Lower leg skin (tissue), 4 donors: ENCODE results near the gene CTSZ. TPM values are rescaled to one million over a fixed set of nuclear protein-coding genes. Genes with fewer than 3 reads are reported as not detected.
A peak's percentile ranks its signal among the peaks of the same experiment; 100 is the strongest.
"Not testable (repeated sequence)": the region's sequence is repeated elsewhere in the genome, so short reads cannot be mapped to it uniquely, and the experiment has no call there.

Source experiments
- DNase-seq, 2 donors: peaks; one replicate each; pipeline ENCODE4 v3.0.0-alpha.2; 2019; ENCODE audit warnings: low spot score in 2 of 2
- H3K4me3 ChIP-seq: fragments of 200-600 bp; sonication (generic); 2 replicates; pipeline ENCODE4 v1.5.1; 2017; ENCODE audit warnings: mild to moderate bottlenecking, low read depth; ENCODE audit not compliant: poor library complexity, severe bottlenecking
- POLR2A ChIP-seq, 2 donors: fragments of 450-650 bp; IDR thresholded peaks; one replicate each; pipeline ENCODE4 v1.6.1; 2016 to 2017; ENCODE audit warnings: antibody characterized with exemption in 2 of 2, mild to moderate bottlenecking in 1 of 2, moderate library complexity in 1 of 2
- WGBS, 2 donors: methylation state at CpG; one replicate each; pipeline ENCODE4 v1.1.5; 2018; 5-methylcytosine and 5-hydroxymethylcytosine counted together
- intact Hi-C: fragments of 100-400 bp; cut with DNase I; formaldehyde crosslinking; loops from one replicate; pipeline ENCODE4 v1.15.0; 2023; ENCODE audit warnings: low total_unique reads
- total RNA-seq, 4 donors: library from RNA; depleted of rRNA; stranded (reverse); fragments of >200 nt; gene quantifications; one replicate each; pipeline ENCODE4 v1.1.0, GENCODE V29; 2016
- TF ChIP-seq, protein P1 (sequence below), 3 donors: fragments of 450-650 bp; IDR thresholded peaks; one replicate each; pipeline ENCODE4 v1.5.1; 2016; ENCODE audit warnings: antibody characterized with exemption in 3 of 3, mild to moderate bottlenecking in 3 of 3, moderate library complexity in 2 of 3

Gene CTSZ
- total RNA-seq, 4 donors from 2014 or later: 30.1 to 64.1 (median 40.0) TPM

DNA sequence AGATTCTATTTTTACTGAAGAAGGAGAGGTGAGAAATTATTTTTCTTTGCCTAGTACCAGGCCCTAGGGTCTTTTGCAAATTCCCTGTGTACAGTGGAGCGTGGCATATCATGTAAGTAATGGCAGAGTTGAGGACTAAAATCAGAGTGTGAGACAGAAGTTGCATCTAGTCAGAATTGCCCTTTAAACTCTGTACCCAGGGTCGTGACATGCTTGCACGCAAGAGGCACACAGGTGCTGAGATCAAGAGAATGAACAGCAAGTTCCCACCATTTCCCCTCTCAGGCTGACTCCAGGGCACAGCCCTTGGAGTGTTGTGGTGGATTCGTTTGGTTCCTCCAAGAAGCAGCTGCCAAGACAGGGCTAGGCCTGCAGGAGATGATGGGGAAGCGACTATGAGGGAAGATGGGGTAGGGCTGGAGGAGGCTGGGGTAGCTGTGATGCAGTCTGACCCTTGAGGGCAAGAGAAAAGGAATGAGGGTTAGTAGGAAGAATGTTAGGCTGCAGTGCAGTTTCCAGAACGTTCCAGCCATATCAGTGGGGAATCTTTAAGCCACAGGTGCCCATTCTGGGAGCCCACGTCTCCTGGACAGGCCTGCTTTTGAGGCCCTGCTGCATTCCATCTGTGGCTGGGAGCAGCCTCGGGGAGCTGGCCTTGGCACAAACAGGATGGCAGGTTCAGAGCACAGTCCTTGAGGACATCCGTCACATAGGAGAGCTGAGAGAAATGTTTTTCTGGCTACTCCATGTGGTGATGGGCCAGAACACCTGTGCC, 19.1 kb downstream of the CTSZ start:
- 78 to 82% methylated on average over 8 to 9 of the region's 9 CpGs for WGBS, 2 donors
- intact Hi-C loops: no loop called here
- DNase-seq: peak in 1 of 2 donors; percentile 32
- H3K4me3 ChIP-seq: no peak overlapping the region
- TF ChIP-seq POLR2A (IDR thresholded peaks at IDR 0.05): no peak

DNA sequence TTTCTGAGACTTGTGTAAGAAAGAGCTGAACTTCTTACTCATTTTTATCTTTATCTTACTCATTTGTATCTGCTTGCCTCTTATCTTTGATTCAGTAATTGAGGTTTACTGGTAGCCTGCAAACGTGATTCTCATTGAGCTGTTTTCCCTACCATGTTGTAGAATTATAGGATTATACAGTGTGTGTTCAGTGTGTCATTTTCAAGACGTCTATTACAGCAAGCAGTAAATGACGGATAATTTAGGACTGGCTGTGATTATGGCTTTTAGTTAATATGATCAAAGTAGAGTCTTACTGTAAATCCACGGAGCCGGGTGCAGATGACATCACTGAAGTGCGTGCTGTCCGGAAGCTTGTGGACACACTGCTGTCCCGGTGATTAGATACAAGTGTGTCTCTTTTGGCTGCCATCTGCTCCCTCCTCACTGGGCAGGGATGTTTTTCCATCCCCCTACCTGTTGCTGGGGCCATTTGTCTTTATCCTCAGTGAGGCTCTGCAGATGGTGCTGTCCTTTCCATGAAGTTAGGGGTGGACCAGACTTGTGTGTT, 20.0 kb downstream of the CTSZ start:
- 87% methylated on average over 8 of the region's 8 CpGs for WGBS, 2 donors
- DNase-seq: peak in 1 of 2 donors; percentile 36
- intact Hi-C loops: no loop called here

DNA sequence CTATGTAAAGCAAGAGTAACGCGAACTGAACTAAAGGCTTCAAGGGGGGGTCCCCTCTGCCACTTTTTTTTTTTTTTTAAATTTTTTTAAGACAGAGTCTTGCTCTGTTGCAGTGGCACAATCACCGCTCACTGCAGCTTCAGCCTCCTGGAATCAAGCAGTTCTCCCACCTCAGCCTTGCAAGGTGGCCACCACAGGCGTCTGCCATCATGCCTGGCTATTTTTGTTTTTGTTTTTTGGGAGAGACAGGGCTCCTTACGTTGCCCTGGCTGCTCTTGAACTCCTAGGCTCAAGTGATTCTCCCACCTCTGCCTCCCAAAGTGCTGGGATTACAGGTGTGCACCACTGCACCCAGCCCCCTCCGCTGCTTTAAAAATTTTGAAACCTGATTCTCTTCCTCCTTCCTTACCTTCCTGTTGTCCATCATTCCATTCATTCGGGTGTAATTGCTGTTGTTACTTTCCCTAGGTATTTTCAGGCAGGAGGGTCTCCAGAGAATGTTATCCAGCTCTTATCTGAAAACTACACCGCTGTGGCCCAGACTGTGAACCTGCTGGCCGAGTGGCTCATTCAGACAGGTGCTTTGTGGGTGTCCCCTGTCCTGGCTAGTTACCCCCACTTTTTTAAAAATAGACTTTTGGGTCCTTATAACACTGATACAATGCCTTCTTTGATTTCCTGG, 20.6 kb downstream of the CTSZ start:
- WGBS, 2 donors: 78 to 82% methylated on average over 9 of the region's 9 CpGs
- intact Hi-C loops: no loop called here
- TF ChIP-seq, protein P1, sequence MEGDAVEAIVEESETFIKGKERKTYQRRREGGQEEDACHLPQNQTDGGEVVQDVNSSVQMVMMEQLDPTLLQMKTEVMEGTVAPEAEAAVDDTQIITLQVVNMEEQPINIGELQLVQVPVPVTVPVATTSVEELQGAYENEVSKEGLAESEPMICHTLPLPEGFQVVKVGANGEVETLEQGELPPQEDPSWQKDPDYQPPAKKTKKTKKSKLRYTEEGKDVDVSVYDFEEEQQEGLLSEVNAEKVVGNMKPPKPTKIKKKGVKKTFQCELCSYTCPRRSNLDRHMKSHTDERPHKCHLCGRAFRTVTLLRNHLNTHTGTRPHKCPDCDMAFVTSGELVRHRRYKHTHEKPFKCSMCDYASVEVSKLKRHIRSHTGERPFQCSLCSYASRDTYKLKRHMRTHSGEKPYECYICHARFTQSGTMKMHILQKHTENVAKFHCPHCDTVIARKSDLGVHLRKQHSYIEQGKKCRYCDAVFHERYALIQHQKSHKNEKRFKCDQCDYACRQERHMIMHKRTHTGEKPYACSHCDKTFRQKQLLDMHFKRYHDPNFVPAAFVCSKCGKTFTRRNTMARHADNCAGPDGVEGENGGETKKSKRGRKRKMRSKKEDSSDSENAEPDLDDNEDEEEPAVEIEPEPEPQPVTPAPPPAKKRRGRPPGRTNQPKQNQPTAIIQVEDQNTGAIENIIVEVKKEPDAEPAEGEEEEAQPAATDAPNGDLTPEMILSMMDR (IDR thresholded peaks at IDR 0.05): no peak
- TF ChIP-seq POLR2A (IDR thresholded peaks at IDR 0.05): no peak
- DNase-seq: peak in 1 of 2 donors; percentile 71
- H3K4me3 ChIP-seq: no peak overlapping the region

More for the DNA sequence above, 20.0 kb downstream of the CTSZ start:
- TF ChIP-seq, protein P1 (IDR thresholded peaks at IDR 0.05): no peak
- TF ChIP-seq POLR2A (IDR thresholded peaks at IDR 0.05): no peak
- H3K4me3 ChIP-seq: no peak overlapping the region

DNA sequence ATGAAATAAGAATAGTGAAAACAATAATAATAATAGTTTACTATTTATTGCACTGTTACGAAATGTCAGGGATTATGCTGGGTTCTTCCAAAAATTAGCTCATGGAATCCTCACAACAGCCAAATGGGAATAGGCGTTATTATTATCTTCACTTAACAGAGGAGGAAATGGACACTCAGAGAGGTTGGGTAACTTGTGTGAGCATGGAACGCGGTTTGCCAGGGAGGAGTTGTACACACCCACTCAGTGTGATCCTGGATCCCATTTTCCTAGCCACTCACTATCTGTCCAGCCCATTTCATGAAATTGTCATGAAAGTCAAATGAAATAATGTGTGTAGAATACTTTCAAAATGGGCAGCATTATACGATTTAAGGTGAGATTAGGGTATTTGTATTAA, 21.4 kb downstream of the CTSZ start:
- 56 to 67% methylated on average over 5 of the region's 5 CpGs for WGBS, 2 donors

DNA sequence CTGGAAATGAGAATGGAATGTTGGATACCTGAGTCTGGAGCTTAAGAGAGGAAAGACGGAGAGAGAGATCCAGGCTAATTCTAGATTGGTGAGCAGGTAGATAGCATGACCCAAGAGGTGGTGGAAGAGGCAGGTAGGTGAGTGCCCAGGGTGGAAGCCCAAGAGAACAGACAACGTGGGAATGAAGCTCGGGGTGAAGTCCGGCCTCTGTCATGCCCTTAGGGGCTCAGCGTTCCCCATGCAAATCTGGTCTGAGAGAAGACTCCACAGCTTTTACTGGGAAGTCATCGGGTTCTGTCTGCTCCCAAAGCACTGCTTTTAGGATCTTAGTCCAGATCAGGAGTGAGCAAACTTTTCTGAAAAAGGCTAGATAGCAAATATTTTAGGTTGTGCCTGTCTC, 22.4 kb downstream of the CTSZ start:
- no peak overlapping the region for H3K4me3 ChIP-seq
- TF ChIP-seq, protein P1 (IDR thresholded peaks at IDR 0.05): no peak
- TF ChIP-seq POLR2A (IDR thresholded peaks at IDR 0.05): no peak
- WGBS, 2 donors: 76 to 80% methylated on average over 6 of the region's 6 CpGs
- intact Hi-C loops: loop anchor here (5.0 kb wide), 1 partner anchor 92 kb away; no protein-coding TSS in a partner anchor
- peak in 1 of 2 donors; percentile 74 for DNase-seq

More for the DNA sequence above, 21.4 kb downstream of the CTSZ start:
- intact Hi-C loops: no loop called here
- no peak for TF ChIP-seq POLR2A (IDR thresholded peaks at IDR 0.05)
- TF ChIP-seq, protein P1 (IDR thresholded peaks at IDR 0.05): no peak
- peak in 1 of 2 donors; percentile 82 for DNase-seq
- no peak overlapping the region for H3K4me3 ChIP-seq

DNA sequence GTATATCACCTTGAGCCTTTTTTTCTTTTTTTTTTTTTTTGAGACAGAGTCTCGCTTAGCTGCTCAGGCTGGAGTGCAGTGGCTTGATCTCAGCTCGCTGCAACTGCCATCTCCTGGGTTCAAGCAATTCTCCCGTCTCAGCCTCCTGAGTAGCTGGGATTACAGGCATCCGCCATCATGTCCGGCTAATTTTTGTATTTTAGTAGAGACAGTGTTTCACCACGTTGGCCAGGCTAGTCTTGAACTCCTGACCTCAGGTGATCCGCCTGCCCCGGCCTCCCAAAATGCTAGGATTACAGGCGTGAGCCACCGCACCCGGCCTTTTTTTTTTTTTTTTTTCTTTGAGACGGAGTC, 24.0 kb downstream of the CTSZ start:
- H3K4me3 ChIP-seq: not testable (repeated sequence)
- 93 to 97% methylated on average over 12 of the region's 12 CpGs for WGBS, 2 donors
- intact Hi-C loops: loop anchor here (5.0 kb wide), 1 partner anchor 91 kb away; no protein-coding TSS in a partner anchor
- DNase-seq: peak in 1 of 2 donors; percentile 49
